HPDE6-E6E7 (cell line): ENCODE measurements around the gene GAK.

Experiments
- DNase-seq: peaks from one replicate; pipeline ENCODE4 v3.0.0; 2011; ENCODE audit warnings: missing footprints; ENCODE audit errors: extremely low spot score

GAK gene

GRCh38 chr4:851701-852430, 80.2 kb downstream of the GAK start:
- DNase-seq: no peak

- no peak for DNase-seq
These were observed 81.7 kb downstream of the GAK start for GRCh38 chr4:850323-850945.

DNA sequence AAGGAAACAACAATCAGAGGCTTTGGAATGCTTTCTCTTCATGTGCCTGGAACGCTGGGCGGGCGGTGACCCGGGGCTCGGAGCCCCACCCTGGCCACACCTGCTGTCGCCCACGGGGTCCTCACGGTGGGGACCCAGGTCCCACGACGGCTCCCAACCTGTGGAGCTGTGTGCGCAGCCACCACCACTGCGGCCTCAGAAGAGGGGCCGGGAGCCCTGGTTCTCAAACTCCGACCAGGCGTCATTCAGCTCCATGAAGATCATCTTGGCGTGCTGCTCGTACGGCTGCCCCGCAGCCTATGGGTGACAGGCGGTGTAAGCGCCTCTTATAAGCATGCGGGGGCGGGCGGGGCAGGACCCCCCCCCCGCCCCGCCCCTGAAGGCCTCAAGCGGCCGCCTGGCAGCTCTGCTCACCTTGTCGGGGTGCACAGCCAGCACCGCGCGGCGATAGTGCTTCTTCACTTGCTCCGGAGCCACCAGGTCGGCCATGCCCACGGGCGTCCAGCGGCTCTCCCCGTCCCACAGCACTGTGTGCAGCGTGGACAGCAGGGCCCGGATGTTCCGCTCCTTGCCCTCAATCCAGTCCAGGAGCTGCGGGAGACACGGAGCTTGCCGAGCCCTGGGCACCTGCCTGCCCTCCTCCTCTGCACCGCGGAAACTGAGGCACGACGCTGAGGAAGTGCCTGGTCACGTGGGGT, 82.5 kb downstream of the GAK start:
- no peak for DNase-seq

- DNase-seq: no peak
These were observed 83.2 kb downstream of the GAK start for GRCh38 chr4:848803-849477.

DNA sequence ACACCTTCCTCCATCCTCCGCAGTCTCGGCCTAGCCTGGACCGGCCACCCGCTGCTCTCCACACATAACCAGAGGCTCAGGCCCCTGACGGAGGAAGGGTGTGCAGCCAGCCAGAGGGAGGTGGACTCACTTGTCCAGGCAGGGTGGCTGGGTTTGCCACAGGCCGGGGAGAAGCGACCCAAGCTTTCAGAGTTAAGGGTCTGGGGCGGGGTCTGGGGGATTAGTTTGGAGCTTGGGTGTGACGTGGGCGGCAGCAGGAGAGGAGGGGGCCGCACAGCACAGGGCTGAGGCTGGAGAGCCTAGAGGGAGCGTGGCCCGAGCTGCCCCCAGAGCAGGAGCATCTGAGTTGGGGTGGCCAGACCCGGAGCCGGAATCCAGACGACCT, 83.8 kb downstream of the GAK start:
- DNase-seq: no peak

DNA sequence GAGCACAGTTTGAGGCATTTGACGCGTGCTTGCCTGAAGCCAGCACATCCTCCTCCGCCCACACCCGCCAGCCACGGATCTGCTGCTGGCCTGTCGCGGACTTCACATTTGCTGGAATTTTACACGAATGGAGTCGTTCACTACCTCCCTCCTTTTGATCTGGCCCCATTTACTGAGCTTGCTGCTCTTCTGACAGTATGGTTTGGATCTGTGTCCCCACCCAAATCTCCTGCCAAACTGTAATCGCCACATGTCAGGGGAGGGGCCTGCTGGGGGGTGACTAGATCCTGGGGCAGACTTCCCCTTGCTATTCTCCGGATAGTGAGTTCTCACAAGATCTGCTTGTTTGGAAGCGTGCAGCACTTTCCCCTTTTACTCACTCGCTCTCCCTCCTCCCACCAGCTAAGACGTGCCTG, 86.3 kb downstream of the GAK start:
- DNase-seq: no peak

- no peak for DNase-seq
These were observed 86.8 kb downstream of the GAK start for GRCh38 chr4:845233-845835.

GRCh38 chr4:844752-845232, 87.3 kb downstream of the GAK start:
- DNase-seq: no peak

- no peak for DNase-seq
These were observed 92.3 kb downstream of the GAK start for GRCh38 chr4:839675-840443.

GRCh38 chr4:837772-838171, 94.3 kb downstream of the GAK start:
- no peak for DNase-seq

- DNase-seq: no peak
These were observed 95.3 kb downstream of the GAK start for GRCh38 chr4:836750-837301.

- DNase-seq: no peak
These were observed 96.1 kb downstream of the GAK start for GRCh38 chr4:836003-836511.

- no peak for DNase-seq
These were observed 96.7 kb downstream of the GAK start for GRCh38 chr4:835148-836002.

GRCh38 chr4:834368-835147, 97.6 kb downstream of the GAK start:
- DNase-seq: no peak

DNA sequence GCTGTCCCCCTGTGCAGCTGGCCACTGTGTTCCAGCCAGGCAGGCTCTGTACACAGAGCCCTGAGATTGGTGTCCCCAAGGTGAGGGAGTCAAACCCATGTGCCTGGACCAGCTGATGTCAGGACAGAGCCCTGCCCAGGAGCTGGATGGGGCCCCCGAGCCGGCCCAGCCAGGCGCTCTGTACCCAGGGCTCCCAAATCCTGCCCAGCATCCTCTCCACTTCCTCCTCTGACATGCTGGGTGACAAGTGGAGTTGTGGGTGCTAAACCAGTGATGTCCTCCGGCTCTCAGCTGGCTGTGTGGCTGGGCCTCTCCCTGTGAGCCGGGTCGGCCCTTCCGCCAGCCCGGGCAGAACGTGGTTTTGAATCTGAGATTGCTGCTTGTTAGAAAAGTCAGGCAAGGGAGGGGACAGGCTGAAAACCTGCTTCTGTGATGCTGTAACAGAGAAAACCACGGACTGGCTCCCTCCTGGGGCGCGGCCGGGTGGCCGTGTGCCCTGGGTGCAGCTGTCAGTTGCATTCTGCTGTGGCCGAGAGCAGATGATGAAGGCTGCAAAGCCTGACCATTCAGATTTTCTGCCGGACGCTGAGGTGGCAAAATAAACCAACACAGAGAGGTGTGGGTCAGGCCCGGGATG, 98.3 kb downstream of the GAK start:
- DNase-seq: no peak

GRCh38 chr4:833156-833555, 99.0 kb downstream of the GAK start:
- no peak for DNase-seq

- no peak for DNase-seq
These were observed 99.6 kb downstream of the GAK start for GRCh38 chr4:832536-832935.

DNA sequence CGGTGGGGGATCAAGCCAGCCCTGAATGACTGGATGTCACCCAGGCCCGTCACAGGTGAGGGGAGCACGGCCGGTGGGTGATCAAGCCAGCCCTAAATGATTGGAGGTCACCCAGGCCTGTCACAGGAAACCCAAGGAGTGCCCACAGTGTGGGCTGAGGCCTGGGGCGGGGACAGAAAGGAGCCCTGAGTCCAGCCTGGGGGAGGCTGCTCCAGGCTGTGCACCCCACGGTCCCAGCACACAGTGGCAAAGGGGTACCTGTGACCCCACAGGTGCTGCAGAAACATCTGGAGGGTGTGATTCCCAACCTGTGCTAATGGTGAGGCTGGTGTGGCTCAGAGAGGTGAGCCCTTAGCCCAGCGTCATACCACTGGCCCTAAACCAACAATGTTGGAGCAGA, 100.0 kb downstream of the GAK start:
- no peak for DNase-seq

GRCh38 chr4:831483-831805, 100.7 kb downstream of the GAK start:
- DNase-seq: no peak
